NOMO-1 treated with dmso at 0.1 percent for 144 hours (cell line): Measurements from ENCODE around the gene LRP8.

Experiments
- DNase-seq: peaks from one replicate; lab custom pipeline; 2025; ENCODE audit not compliant: unreplicated experiment; lab: John Stamatoyannopoulos, UW

Gene LRP8

GRCh38 chr1:53266038-53266437 lies 61.8 kb downstream of the LRP8 start:
- no peak for DNase-seq

- no peak for DNase-seq
Observed at GRCh38 chr1:53265581-53265980, 62.3 kb downstream of the LRP8 start.

GRCh38 chr1:53264048-53264447 lies 63.8 kb downstream of the LRP8 start:
- DNase-seq: no peak

DNA sequence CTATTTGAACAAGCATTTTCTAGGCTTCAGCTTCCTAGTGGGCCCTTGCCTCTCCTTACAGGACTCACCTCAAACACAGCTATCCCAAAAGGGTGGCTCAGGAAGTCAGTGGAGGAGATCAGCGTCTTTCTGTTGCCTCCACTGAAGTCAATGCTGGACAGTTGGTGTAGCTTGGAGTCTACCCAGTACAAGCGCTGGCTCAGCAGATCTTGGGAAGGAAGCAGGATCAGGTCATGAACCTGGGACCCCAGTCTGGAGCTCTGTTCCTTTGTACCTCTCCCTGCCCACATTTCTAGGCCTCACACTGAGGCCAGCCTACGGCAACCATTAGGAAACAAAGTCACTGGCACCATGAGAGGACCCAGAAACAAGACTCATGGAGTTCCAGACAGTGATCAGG lies 65.9 kb downstream of the LRP8 start:
- no peak for DNase-seq

GRCh38 chr1:53260631-53261247 lies 67.1 kb downstream of the LRP8 start:
- DNase-seq: no peak

GRCh38 chr1:53259932-53260331 lies 67.9 kb downstream of the LRP8 start:
- no peak for DNase-seq

DNA sequence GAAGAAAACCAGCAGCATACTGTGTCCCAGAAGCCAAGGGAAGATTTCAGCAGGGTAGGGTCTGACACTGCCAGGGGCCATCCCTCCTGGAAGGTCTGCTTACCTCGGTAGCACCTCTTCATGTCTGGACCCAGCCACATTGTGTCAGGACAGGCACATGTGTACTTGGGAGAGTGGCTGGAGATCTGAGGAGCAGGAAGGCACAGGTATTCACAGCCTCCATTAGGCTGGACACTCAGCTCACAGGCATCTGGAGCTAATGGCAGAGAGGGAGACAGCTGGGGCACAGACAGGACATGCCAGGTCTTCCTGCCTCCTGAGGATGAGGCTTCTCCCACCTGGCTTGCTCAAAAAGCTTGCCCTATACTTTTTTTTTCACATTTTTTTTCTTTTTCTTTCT lies 69.7 kb downstream of the LRP8 start:
- no peak for DNase-seq

- DNase-seq: no peak
Observed at GRCh38 chr1:53257454-53258081, 70.3 kb downstream of the LRP8 start.

DNA sequence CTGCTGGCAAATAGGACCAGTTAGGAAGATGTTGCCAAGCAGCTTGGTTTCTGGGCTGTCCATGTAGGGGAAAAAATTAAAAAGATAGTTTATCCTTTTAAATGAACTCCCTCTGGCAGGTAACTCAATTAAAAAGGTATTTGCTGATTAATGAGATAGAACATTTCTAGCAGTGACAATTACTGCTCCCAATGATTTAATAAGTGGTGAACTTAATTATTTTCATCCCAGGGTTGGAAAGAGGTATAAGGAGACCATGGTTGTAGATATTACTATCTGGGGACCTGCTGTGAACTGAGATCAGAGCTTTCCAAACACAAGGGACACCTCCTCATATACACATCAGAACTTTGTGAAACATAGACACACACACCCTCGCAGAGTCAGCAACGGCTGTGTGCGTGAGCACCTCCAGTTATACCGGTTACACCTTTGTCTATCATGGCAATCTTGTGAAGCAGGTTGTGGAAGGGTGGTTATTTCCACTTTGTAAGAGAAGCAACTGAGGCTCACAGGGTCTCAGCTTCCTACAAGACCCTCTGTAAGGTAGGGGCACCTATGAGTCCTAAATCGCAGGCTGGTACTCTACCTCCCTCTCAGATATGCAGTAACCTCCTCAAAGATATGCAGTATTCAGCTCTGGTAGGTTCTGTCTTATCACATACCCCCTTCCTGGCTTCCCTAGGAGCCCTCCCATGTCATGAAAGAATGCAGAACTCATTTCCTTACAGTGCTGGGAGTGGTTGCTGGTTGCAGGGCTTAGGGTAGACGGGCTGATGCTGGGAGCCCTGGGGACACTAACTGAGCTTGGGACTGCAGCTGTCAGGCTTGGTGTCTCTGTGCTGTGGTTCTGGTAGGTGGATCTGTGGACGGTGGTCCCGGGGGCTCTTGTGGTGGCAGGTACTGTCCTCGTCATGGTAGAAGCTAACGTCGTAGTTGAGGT lies 71.1 kb downstream of the LRP8 start:
- no peak for DNase-seq

GRCh38 chr1:53255031-53255430 lies 72.8 kb downstream of the LRP8 start:
- no peak for DNase-seq

DNA sequence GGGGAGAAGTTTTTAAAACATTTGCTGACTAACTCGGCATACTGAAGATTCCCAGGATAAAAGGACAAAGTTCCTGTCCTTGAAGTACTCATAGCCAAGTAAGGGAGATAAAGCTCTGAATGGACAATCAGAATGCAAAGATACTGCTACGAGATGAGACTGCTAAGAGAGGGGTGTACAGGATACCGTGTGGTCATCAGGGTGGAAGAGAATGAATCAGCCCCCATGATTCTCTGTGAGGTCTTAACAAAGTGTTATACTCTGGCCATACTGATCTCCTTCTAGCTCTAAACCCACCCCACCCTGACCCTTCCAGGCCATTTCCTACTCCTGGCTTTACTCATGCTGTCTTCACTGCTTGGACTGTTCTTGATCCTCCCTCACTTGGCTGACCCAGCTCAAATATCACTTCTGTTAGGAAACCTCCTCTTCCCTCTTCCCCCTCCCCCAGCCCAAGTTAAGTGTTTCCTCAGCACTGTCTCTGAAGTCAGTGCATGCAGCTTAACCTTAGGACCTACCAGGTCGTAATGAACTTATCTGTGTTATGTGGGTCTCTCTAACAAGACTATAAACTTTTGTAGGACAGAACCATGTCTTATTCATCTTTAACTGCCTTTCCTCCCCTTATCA lies 73.7 kb downstream of the LRP8 start:
- no peak for DNase-seq

DNA sequence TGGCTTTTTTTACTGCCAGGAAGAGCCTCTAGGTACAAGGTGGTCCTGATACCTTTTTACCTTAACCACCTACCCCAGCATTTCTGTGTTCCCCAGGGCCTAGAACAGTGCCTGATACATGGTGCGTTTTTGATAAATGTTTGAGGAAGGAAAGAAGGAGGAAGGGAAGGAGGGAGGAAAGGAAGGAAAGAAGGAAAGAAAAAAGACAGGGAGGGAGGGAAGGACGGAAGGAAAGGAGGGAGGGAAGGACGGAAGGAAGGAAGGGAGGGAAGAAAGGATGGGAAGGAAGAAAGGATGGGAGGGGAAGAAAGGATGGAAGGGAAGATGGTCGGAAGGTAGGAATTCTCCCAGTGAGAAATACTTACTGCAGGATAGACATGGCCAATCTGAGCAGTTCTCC lies 77.5 kb downstream of the LRP8 start:
- no peak for DNase-seq

GRCh38 chr1:53249706-53250105 lies 78.2 kb downstream of the LRP8 start:
- DNase-seq: no peak

- no peak for DNase-seq
Observed at GRCh38 chr1:53246261-53247134, 81.4 kb downstream of the LRP8 start.

GRCh38 chr1:53244141-53244540 lies 83.7 kb downstream of the LRP8 start:
- DNase-seq: no peak

DNA sequence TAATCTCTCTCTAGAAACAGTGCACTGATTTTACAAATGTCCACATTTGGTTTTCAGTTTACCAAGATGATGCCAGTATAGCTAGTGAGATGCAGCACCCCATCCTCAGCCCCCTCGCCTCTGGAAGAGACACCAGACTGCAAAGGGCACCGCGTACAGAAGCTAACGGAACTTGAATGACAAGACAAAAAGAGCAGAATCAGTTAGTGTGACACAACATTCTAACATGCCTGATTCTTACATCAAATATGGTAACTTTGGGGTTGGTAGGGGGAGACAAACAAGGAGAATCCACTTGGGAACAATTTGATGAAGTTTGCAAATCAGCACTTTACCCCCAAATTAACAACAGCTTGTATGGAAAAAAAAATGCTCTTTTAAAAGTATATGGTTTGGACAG lies 85.5 kb downstream of the LRP8 start:
- DNase-seq: no peak

GRCh38 chr1:53241828-53242227 lies 86.0 kb downstream of the LRP8 start:
- DNase-seq: no peak

GRCh38 chr1:53238197-53239155 lies 89.4 kb downstream of the LRP8 start, which contains the start of gene MAGOH:
Gene MAGOH, minus strand, starts transcription at chr1:53238518. Its CDS starts 70 bp downstream, at chr1:53238448.
- peak; percentile 96 for DNase-seq

- no peak for DNase-seq
Observed at GRCh38 chr1:53237638-53238037, 90.2 kb downstream of the LRP8 start.
